Measurements from ENCODE around the gene CYP24A1.

Gene CYP24A1

GRCh38 chr20:54155736-54156317 is 18.0 kb downstream of the CYP24A1 start:
- DNase-seq, result no peak

- no peak for DNase-seq
Observed at GRCh38 chr20:54154439-54154838, 19.3 kb downstream of the CYP24A1 start.

- DNase-seq, result no peak
Observed at GRCh38 chr20:54153847-54154246, 19.9 kb downstream of the CYP24A1 start.

- DNase-seq, result no peak
Observed at GRCh38 chr20:54153041-54153327, 20.8 kb downstream of the CYP24A1 start.

- DNase-seq, result no peak
Observed at GRCh38 chr20:54152227-54153040, 21.4 kb downstream of the CYP24A1 start.

GRCh38 chr20:54151511-54152226 is 22.1 kb downstream of the CYP24A1 start:
- no peak for DNase-seq

GRCh38 chr20:54151075-54151439 is 22.7 kb downstream of the CYP24A1 start:
- DNase-seq, result no peak

- no peak for DNase-seq
Observed at GRCh38 chr20:54149765-54150264, 24.0 kb downstream of the CYP24A1 start.

GRCh38 chr20:54148947-54149764 is 24.6 kb downstream of the CYP24A1 start:
- DNase-seq, result no peak

- no peak for DNase-seq
Observed at GRCh38 chr20:54146672-54147071, 27.1 kb downstream of the CYP24A1 start.

- no peak for DNase-seq
Observed at GRCh38 chr20:54144847-54145414, 28.9 kb downstream of the CYP24A1 start.

GRCh38 chr20:54140927-54141566 is 32.7 kb downstream of the CYP24A1 start:
- DNase-seq, result no peak

- DNase-seq, result no peak
Observed at GRCh38 chr20:54140486-54140885, 33.3 kb downstream of the CYP24A1 start.

- DNase-seq, result no peak
Observed at GRCh38 chr20:54140067-54140466, 33.7 kb downstream of the CYP24A1 start.

GRCh38 chr20:54139188-54139587 is 34.6 kb downstream of the CYP24A1 start:
- DNase-seq, result no peak

- no peak for DNase-seq
Observed at GRCh38 chr20:54138427-54138826, 35.4 kb downstream of the CYP24A1 start.

- DNase-seq, result no peak
Observed at GRCh38 chr20:54137115-54137514, 36.7 kb downstream of the CYP24A1 start.

GRCh38 chr20:54134445-54135220 is 39.2 kb downstream of the CYP24A1 start:
- no peak for DNase-seq

GRCh38 chr20:54133434-54134427 is 40.1 kb downstream of the CYP24A1 start:
- no peak for DNase-seq

Measured in NCI-H187 (cell line).